ENCODE results near the gene CCNK.

GRCh38 chr14:99519931-99520421, 38.8 kb downstream of the CCNK start:
- no peak for TF ChIP-seq CTCF (IDR thresholded peaks at IDR 0.05)
- TF ChIP-seq POLR2A (IDR thresholded peaks at IDR 0.05) = no peak
